GM19238 (cell line): Measurements from ENCODE around the gene TRIM54.
"Not testable (repeated sequence)": the region's sequence is repeated elsewhere in the genome, so short reads cannot be mapped to it uniquely, and the experiment has no call there.

Experiments used
- DNase-seq: peaks from one replicate; pipeline ENCODE4 v3.0.0; 2011; ENCODE audit warnings: low spot score; ENCODE audit not compliant: insufficient read length

Gene TRIM54

DNA sequence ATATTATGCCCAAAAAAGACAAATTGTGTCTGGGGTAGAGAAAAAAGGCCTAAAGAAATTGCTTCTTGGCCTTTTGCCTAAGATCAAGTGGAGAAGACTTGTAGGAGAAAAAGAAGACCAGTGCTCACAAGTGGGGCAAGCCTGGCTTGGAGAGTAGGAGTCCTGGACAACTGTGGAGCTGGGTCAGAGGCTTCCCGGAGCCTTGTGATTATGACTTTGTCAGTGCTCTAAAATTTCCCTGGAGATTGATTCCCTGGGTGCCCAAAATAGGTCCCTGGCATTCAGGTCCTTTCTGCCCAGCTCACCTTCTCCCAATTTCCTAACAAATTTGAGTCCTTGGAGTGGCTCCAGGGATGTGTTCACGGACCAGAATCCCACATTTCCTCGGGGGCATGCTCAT lies 787 bp upstream of the TRIM54 start:
- no peak for DNase-seq

DNA sequence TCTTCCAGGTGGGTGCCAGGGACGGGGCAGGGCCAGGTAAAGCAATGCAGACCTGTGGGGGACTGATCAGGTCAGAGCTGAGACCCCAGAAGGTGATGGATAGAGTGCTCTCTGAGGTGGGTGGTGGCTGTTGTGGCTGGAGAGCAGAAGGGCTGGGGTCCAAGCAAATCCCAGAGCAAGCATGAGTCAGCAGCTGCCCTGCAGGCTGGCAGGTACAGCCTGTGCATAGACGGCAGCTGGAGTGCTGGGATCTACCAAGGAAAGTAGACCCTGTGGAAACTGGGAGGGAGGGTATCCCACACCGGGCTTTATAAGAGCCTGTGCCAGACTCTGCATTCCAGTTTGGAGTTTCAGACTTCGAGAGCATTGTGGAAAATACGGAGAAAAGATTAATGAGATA lies 663 bp downstream of the TRIM54 start:
- DNase-seq: no peak

DNA sequence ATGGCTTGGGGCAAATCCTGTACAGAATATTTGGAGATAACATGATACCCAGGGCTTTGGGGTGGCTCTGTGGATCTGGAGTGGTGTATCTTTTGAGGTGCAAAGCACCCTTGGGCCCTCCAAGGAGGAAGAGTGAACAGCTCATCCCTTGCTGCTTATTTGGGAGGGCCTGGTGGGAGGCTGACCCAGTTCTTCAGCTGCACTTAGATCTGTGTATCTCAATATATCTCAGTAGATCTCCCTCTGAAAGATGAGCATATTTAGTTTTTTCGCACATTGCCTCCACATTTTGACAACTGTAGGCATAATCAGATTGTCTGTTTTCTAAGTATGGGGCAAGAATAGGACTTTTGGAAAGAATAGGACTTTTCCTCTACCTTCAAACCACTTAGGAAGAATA lies 2.8 kb downstream of the TRIM54 start:
- no peak for DNase-seq

DNA sequence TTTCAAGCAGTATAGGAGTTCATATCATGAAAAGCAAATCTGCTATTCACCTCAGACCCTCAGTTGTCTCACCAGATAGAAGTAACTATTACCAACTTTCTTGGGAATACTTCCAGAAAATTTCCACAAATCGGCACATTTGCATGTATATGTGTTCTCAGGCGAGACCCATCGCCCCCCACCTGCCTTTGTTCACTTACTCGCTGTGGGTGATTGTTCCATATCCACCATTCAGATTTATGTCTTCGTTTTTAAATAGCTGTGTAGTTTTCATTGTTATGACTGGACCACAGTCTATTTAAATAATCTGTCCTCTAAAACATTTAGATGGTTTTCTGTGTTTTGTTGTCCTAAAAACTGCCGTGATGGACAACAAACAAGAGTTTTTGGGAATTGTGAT lies 3.3 kb downstream of the TRIM54 start:
- no peak for DNase-seq

DNA sequence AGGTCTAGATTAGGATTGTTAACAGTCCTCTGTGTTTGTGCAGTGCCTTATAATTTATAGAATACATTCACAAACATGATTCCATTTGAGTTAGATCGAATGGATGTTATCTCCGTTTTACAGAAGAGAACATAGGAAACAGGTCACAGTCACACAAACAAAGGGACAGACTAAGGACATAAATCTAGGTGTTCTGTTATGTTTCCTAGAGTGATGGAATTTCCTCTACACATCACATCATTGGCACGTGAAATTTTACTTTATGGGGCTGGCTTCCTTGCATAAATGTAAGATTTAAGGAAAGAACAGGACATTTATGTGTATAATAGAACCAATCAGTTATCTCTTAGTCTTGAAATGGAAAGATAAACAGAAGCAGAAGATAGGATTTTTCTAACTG lies 6.4 kb downstream of the TRIM54 start:
- no peak for DNase-seq

DNA sequence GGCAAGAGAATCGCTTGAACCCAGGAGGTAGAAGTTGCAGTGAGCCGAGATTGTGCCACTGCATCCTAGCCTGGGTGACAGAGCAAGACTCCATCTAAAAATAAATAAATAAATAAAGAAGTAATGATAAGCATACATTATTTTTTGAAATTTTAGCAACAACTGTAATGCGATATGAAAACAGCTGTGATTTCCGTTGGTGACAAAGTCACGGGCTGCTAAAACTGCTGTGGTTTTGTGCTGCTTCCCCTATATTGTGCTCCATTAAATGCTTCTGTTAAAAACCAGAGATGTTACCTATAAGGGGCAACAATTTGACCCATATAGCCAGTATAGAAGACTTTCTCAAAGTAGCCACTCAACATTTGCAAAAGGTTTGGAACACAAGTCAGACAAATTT lies 8.3 kb downstream of the TRIM54 start:
- no peak for DNase-seq

DNA sequence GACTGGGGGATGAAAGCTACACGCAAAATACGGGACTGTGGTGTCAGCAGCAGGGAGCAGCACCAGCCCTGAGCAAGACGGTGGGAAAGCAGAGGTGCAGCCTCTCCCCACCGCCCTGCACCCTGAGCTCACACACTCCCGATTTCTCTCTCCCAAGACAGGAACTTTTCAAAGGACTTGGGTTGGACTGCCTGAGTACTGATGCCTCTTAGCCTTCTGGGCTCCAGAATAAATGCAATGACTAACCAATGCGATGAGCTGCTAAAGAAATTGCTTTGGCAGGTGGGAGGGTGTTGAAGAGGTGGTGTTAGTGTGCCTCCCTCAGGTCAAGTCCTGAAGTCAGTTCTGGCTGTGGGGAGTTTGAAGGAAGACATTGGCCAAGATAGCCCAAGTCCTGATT lies 9.6 kb downstream of the TRIM54 start:
- DNase-seq: no peak

DNA sequence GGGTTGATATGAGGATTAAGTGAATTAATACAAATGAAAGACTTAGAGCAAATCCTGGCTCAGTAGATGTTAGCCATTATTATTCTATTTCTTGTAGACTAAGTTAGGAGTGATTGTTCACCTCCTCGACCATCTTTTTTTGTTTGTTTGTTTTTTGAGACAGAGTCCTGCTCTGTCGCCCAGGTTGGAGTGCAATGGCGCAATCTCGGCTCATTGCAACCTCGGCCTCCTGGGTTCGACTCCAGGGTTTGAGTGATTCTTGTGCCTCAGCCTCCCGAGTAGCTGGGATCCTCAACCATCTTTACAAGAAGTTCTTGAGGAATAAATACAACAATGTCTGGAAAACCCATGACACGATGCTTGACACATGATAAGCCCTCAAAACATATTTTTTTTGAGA lies 12.7 kb downstream of the TRIM54 start:
- no peak for DNase-seq

DNA sequence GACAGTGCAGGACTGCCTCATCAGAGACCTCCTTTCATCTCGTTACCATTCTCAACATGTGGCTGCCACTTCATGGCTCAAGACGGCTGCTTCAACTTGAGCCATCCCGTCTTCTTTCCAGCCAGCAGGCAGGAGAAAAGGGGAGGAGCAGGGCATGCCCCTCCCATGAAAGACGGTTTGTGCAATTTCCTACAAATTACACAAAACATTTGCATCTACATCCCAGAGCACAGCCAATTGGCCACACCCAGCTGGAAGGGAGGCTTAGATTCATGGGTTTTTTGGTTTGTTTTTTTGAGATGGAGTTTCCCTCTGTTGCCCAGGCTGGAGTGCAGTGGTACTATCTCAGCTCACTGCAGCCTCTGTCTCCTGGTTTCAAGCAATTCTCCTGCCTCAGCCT lies 14.3 kb downstream of the TRIM54 start:
- DNase-seq: no peak

DNA sequence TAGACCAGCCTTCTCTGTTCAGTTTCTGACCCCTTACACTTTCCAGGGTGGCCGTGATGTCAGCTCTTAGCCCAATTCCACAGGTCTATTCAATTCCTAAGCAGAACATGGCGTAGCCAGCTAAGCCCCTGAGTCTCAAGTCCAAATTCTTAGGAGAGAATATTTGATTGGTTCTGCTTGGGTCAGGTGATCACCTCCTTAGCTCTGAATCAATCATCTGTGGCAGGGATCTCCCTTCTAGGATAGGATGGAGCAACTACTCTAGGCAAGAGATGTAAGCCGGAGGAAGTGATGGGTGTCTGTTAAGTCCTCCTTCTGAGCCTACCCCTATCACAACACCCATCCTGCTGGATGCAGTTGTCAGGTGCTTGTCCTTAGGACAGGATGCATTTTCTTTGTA lies 15.0 kb downstream of the TRIM54 start:
- DNase-seq: no peak

DNA sequence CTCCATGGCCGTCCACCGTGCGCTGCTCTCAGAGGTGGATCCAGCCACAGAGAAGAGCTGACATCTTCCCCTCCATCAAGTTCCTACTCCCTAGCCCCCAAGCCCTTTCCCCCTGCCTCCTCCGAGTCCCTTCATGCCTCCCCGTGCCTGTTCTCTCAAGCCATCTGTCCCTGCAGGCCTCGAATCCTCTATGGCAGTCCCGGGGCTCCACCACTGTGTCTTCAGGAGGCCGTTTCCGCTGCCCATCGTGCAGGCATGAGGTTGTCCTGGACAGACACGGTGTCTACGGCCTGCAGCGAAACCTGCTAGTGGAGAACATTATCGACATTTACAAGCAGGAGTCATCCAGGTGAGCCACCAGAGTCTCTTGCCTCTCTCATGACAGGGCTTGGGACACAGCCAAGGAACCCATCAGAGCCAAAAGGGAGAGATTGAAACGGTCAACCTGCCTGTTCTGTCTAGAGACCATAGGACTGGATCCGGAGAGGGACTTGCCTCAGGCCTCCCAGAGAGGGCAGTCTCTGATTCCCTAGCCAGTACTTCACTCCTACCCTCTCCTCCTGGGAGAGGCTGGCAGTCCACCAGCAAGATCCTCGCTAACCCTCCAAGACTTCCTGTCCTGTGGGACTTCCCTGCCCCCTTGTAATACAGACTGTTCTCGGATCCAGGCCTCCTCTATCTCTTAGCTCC lies 16.3 kb downstream of the TRIM54 start:
- DNase-seq: no peak

DNA sequence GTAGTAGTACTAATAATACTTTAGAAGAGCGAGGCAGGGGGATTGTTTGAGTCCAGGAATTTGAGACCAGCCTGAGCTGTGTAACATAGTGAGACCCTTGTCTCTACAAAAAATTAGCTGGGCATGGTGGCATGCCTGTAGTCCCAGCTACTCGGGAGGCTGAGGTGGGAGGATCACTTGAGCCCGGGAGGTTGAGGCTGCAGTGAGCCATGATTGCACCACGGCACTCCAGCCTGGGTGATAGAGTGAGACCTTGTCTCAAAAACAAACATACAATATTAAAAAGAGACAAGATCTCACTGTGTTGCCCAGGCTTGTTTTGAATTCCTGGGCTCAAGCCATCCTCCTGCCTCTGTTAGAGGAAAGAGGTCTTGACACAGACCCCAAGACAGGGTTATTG lies 18.4 kb downstream of the TRIM54 start:
- not testable (repeated sequence) for DNase-seq

DNA sequence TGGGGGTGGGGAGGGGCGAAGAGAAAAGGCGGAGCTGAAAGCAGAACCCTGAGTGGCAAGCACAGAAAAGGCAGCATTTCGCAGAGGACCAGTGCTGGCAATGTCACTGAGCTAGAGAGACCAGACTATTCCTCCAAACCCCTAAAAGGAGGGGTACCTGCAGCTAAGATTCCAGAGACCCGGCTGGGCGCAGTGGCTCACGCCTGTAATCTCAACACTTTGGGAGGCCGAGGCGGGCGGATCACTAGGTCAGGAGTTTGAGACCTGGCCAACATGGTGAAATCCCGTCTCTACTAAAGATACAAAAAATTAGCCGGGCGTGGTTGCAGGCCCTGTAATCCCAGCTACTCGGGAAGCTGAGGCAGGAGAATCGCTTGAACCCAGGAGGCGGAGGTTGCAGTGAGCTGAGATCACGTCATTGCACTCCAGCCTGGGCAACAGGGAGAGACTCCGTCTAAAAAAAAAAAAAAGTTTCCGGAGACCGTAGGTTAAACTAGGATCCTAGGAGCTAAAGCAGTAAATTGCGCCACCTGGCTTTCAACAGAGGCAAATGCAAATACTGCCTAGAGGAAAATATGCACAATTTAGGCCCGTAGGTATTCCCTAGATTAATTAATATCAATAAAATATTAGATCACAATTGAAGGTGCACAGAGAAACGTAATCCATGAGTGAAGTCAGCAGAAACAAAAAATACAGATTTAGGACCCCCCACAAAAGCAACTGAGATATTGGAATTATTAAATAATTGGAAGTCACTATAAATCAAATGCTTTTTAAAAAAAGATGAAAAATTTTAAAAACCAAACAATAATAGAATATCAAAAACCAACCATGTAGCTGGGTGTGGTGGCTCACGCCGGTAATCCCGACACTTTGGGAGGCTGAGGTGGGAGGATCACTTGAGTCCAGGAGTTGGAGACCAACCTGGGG lies 21.1 kb downstream of the TRIM54 start:
- DNase-seq: no peak

DNA sequence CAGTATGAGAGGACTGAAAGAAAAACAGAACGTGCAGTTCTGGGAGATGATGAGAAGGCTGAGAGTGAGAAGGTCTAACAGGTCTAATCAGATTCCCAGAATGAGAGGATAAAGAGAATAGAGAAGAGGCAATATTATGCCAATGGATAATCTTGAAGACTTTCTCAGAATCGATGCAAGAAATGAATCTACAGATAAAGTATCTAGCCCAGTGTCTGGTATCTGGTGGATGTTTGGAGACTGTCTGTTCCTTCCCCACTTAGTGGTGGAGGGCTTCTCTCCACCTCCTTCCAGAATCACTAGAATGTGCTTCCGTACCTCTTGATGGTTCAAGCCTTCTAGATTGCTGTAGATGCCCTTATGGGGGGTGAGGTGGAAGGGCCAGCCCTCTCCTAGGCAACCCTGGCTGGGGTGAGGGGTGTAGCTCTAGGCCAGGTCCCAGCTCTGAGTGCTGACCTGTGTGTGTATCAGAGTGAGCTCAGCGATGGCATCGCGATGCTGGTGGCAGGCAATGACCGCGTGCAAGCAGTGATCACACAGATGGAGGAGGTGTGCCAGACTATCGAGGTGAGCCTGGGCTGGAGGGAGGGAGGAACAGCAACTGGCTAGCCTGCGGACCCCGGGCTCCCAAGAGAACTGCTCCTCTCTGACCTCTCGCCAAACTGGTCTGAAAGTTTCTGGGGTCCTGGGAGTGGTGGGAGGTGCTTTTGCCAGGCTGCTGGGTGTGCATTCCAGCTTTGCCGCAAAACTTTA lies 22.4 kb downstream of the TRIM54 start:
- no peak for DNase-seq

DNA sequence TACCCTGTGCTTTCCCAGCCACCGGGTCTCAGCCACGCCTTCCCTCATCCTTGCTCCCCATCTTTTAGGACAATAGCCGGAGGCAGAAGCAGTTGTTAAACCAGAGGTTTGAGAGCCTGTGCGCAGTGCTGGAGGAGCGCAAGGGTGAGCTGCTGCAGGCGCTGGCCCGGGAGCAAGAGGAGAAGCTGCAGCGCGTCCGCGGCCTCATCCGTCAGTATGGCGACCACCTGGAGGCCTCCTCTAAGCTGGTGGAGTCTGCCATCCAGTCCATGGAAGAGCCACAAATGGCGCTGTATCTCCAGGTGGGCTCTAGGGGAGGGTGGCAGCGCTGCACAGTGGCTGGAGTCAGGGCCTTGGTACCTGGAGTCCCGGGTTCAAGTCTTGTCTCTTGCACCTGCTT lies 23.3 kb downstream of the TRIM54 start:
- no peak for DNase-seq

DNA sequence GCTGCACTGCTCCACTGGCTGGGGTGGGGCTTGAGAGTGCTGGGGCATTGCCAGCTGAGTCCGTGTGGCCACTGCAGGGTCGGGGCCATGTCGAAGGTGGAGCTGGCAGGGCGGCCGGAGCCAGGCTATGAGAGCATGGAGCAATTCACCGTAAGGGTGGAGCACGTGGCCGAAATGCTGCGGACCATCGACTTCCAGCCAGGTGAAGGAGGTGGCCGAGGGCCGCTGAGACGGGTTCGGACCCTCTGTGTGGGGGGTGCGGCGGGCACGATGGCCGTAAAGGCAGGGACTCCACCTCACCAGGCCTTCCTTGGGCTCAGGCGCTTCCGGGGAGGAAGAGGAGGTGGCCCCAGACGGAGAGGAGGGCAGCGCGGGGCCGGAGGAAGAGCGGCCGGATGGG lies 23.9 kb downstream of the TRIM54 start:
- no peak for DNase-seq

DNA sequence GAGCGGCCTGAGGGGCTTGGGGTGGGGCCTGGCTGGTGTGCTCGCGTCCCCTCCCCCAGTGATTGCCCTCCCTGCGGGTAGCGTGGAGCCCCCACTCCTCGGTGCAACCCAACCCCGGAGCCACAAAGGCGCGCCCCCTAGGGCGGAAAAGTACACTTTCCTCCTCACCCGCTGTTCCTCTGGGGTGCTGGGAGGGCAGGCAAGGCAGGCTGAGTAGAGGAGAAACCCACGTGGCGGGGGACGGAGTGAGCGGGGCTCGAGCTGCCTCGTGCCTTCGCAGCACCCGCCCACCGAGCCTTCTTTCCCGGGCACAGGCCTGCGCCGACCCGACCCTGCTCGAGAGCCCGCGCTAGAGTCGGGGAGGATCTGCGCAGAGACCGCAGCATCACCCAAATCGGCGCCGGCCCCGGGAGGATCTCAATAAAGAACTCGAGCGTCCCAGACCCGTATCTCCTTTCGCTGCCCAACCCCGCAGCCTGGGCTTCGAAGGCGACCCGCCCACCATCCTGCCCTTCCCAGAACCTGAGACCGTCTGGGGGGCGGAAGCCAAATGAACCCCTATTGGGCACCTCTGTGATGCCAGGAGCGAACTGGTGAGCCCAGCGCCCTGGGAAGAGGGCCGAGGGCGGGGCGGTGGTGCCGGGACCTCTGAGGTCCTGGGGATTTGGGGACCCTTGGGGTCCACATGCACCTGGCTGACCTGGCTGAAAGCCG lies 24.5 kb downstream of the TRIM54 start:
- DNase-seq: no peak

DNA sequence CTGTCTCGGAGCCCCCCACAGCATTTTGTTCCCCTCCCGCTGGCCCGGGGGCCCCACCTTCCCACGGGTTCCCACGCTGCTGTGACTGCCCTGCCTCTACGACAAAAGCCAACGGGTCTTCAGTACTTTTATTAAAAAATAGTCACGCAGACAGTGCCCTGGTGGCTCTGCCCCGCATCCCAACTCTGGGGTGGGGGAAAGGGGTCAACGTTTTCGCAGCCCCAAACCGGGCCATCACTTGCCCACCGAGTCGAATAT lies 25.0 kb downstream of the TRIM54 start:
- DNase-seq: no peak

DNA sequence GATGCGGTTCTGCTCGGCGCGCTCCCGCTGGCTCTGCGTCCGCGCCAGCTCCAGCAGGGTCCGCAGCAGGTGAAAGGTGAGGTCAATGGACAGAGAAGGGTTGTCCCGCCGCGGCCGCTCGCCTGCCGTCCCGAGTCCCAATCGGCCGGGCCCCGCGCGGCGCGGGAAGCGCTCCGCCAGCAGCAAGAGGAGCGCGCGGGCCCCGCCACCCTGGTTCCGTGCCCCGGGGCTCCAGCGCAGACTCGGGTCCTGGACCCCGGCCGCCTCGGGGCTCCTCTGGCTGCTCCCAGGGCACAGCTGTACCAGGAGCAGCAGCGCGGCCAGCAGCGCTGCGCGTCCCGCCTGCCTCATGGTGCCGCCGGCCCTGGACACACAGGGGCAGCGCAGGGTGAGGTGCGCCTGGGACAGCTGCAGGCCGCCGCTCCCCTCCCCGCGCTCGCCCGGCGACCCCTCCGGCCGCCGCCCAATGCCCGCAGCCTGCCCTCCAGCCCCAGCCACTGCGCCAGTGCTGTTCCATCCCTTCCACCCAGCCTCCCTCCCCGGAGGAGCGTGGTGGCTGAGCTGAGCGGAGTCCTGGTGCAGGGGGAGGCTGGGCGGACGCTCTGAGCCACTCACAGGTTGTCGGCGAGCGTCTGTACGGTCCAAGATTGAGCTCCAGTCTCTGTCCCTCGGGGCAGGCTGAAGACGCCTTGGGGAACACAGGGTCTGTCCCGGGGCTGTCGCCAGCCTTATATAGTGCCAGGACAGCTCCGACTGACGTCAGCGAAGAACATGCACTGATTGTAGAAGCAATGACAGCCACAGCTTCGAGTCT lies 25.5 kb downstream of the TRIM54 start:
- no peak for DNase-seq

DNA sequence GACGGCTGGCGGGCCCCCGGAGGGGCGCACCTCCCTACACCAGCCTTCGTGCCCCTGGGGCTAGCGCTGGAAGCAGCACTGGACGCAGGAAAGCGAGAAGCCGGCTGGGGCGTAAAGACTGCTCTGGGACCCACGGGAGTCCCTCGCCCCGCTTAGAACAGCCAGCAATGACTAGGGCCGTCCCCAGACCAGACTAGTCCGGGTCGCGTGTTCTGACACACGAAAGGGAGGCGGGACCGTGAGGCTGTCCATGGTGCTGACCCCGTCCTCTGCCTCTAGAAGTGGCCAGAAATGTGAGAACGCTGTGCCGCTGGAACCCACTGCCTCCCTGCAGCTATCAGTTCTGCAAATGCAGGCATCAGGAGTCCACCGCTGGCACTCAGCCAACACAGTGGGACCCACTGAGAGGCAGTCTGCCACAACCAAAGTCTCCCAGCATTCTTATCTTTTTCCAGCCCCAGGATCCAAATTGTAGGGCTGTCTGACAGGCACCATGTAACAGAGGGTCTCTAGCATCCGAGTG lies 26.2 kb downstream of the TRIM54 start, which contains the start of gene UCN:
UCN (minus strand) TSS at position 87 of the 523 bp plus-strand sequence. CDS start 550 bp downstream, outside the sequence.
- no peak for DNase-seq

DNA sequence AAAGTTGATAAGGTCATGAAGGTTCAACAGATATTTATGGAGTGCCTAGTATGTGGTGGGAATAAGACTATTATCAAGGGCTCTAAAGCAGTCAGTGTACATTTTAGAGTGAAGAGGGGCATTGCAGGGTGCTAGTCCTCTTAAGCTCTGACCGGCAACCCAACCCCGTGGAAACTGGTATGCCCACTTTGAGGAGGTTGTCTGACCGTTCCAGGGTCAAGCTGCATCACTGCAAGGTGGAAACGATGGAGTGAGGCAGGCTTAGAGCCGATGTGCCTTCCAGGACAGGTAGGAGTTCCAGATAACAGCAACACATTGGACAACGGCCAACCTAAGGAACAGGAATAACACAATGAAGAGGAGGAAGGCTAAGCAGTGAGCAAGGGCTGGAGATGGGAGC lies 27.4 kb downstream of the TRIM54 start:
- DNase-seq: no peak
